Smooth muscle cell (in vitro differentiated cells): Measurements from ENCODE around the gene ELMO3. TPM values are rescaled to one million over a fixed set of nuclear protein-coding genes. Genes with fewer than 3 reads are reported as not detected.

Experiments used
- DNase-seq: peaks from one replicate; lab custom pipeline; 2025; ENCODE audit not compliant: unreplicated experiment; lab: John Stamatoyannopoulos, UW
- H2AFZ ChIP-seq: fragments of 200-600 bp; sonication (generic); 2 replicates; pipeline ENCODE4 v1.6.0; 2016; ENCODE audit warnings: antibody characterized with exemption, low read depth, mild to moderate bottlenecking
- H3F3A ChIP-seq: fragments of 200-600 bp; sonication (generic); 2 replicates; pipeline ENCODE4 v1.6.0; 2017; ENCODE audit warnings: antibody characterized with exemption, low read depth
- H3K27ac ChIP-seq: fragments of 200-600 bp; sonication (generic); 2 replicates; pipeline ENCODE4 v1.5.1; 2016; ENCODE audit warnings: low read depth, mild to moderate bottlenecking
- H3K27me3 ChIP-seq: fragments of 200-600 bp; sonication (generic); 2 replicates; pipeline ENCODE4 v1.6.1; 2016; ENCODE audit warnings: low read depth, mild to moderate bottlenecking
- H3K36me3 ChIP-seq: fragments of 200-600 bp; sonication (generic); 2 replicates; pipeline ENCODE4 v1.5.1; 2016; ENCODE audit warnings: low read depth
- H3K4me1 ChIP-seq: fragments of 200-600 bp; sonication (generic); 2 replicates; pipeline ENCODE4 v1.5.1; 2016; ENCODE audit warnings: low read depth
- H3K4me2 ChIP-seq: fragments of 200-600 bp; sonication (generic); 2 replicates; pipeline ENCODE4 v1.6.0; 2016; ENCODE audit warnings: mild to moderate bottlenecking
- H3K4me3 ChIP-seq: fragments of 200-600 bp; sonication (generic); 2 replicates; pipeline ENCODE4 v1.5.1; 2016; ENCODE audit warnings: mild to moderate bottlenecking
- H3K79me2 ChIP-seq: fragments of 200-600 bp; sonication (generic); 2 replicates; pipeline ENCODE4 v1.6.0; 2016; ENCODE audit warnings: low read depth, mild to moderate bottlenecking
- H3K9ac ChIP-seq: fragments of 200-600 bp; sonication (generic); 2 replicates; pipeline ENCODE4 v1.6.0; 2016; ENCODE audit warnings: low read depth
- H3K9me3 ChIP-seq: fragments of 200-600 bp; sonication (generic); replicated peaks from 2 replicates; pipeline ENCODE4 v1.5.1; 2016; ENCODE audit warnings: low read depth
- H4K20me1 ChIP-seq: fragments of 200-600 bp; sonication (generic); 2 replicates; pipeline ENCODE4 v1.6.0; 2016; ENCODE audit warnings: low read depth
- WGBS: methylation state at CpG from one replicate; pipeline ENCODE4 v1.1.7; 2016; ENCODE audit warnings: low lambda C conversion rate; 5-methylcytosine and 5-hydroxymethylcytosine counted together
- polyA plus RNA-seq: library from polyadenylated mRNA; unstranded; fragments of >200 nt; fragmentation: Nextera tagmentation; extraction: Ambion mirVana; gene quantifications from 2 replicates; pipeline ENCODE4 v1.2.1, GENCODE V29; 2016
- total RNA-seq: library from RNA; depleted of rRNA; stranded (reverse); fragments of >200 nt; gene quantifications from 2 replicates; pipeline ENCODE4 v1.2.3, GENCODE V29; 2014
- TF ChIP-seq, protein P1 (sequence below): fragments of 200-600 bp; sonication (generic); IDR thresholded peaks from 2 replicates; pipeline ENCODE4 v1.5.1; 2017; ENCODE audit warnings: borderline replicate concordance, mild to moderate bottlenecking, antibody characterized with exemption; ENCODE audit not compliant: insufficient read depth, poor library complexity, severe bottlenecking

The ELMO3 gene
- total and polyA plus RNA-seq, 2 experiments from 2014 or later, result 2.2 to 6.7 TPM

DNA sequence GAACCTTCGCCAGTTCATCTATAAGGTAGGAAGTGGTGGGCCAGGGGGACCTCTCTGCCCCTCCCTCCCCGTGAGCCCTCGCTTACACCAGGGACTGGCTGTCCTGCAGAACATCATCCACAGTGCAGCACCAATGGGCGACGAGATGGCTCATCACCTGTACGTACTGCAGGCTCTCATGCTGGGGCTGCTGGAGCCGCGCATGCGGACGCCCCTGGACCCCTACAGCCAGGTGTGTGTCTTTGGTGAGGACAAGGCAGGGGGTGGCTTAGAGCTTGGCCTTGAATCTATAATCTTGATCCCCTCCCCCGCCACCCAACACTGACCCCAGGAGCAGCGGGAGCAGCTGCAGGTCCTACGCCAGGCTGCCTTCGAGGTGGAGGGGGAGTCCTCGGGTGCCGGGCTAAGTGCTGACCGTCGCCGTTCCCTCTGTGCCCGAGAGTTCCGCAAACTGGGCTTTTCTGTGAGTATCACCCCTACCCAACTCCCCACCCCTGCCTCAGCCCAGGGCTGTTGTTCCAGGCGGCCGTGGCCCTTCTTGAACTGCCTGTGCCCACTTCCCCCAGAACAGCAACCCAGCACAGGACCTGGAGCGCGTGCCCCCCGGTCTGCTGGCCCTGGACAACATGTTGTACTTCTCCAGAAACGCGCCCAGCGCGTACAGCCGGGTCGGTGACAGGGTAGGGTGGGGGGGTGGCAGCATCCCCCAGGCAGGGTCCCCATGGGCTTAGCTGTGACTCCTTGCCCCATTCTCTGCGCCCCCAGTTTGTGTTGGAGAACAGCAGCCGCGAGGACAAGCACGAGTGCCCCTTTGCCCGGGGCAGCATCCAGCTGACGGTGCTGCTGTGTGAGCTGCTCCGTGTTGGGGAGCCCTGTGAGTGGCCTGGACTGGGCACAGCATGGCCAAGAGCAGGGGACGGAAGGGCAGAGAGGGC is 2.7 kb downstream of the ELMO3 start:
- Histone ChIP-seq H3K4me1 (no peaks in the 10 kb centered on the region), H3K36me3 (no peaks in the 10 kb centered on the region), H4K20me1 (peaks cover 21% of the 10 kb centered on the region), H3K4me2 (no peak overlapping the region), H3K27me3 (no peaks in the 10 kb centered on the region), H3K79me2 (no peaks in the 10 kb centered on the region), H2AFZ (no peak overlapping the region), H3K4me3 (no peak overlapping the region), H3K9ac (no peak overlapping the region), H3K27ac (no peak overlapping the region), H3K9me3 (no peaks in the 10 kb centered on the region), H3F3A (peaks cover 6% of the 10 kb centered on the region)
- no peak for DNase-seq
- 97% methylated on average over 36 of the region's 40 CpGs for WGBS
- TF ChIP-seq, protein P1, sequence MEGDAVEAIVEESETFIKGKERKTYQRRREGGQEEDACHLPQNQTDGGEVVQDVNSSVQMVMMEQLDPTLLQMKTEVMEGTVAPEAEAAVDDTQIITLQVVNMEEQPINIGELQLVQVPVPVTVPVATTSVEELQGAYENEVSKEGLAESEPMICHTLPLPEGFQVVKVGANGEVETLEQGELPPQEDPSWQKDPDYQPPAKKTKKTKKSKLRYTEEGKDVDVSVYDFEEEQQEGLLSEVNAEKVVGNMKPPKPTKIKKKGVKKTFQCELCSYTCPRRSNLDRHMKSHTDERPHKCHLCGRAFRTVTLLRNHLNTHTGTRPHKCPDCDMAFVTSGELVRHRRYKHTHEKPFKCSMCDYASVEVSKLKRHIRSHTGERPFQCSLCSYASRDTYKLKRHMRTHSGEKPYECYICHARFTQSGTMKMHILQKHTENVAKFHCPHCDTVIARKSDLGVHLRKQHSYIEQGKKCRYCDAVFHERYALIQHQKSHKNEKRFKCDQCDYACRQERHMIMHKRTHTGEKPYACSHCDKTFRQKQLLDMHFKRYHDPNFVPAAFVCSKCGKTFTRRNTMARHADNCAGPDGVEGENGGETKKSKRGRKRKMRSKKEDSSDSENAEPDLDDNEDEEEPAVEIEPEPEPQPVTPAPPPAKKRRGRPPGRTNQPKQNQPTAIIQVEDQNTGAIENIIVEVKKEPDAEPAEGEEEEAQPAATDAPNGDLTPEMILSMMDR, result no peak

- Histone ChIP-seq H3K9ac (no peak overlapping the region), H3K79me2 (no peaks in the 10 kb centered on the region), H3K27me3 (no peaks in the 10 kb centered on the region), H3K36me3 (no peaks in the 10 kb centered on the region), H3K4me2 (no peak overlapping the region), H3K4me3 (no peak overlapping the region), H3F3A (no peaks in the 10 kb centered on the region), H3K9me3 (no peaks in the 10 kb centered on the region), H4K20me1 (peaks cover 14% of the 10 kb centered on the region), H3K27ac (no peak overlapping the region), H2AFZ (no peak overlapping the region), H3K4me1 (no peaks in the 10 kb centered on the region)
- TF ChIP-seq, protein P1, result no peak
- DNase-seq, result no peak
- over 99% methylated on average over 12 of the region's 12 CpGs for WGBS
Observed at GRCh38 chr16:67202426-67202825, 3.5 kb downstream of the ELMO3 start.

DNA sequence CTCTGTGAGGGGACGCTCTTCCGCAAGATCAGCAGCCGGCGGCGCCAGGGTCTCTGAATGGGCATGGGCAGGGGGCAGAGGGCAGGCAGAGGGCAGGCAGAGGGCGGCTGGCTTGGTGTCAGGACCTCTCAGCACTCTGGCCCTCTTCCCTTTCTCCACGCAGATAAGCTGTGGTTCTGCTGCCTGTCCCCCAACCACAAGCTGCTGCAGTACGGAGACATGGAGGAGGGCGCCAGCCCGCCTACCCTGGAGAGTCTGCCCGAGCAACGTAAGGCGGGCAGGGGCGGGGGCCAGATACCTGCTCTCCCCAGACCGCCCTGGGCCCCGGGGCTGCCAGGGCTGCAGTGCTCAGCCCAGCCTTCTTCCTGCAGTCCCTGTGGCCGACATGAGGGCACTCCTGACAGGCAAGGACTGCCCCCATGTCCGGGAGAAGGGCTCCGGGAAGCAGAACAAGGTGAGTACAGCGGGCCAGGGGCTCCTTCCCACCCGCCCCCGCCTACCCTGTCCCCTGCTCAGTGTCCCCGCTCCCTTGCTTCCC is 4.1 kb downstream of the ELMO3 start:
- WGBS, result 97% methylated on average over 17 of the region's 23 CpGs
- H3K4me1 ChIP-seq, result no peaks in the 10 kb centered on the region
- H3K27ac ChIP-seq, result no peak overlapping the region
- H3K9ac ChIP-seq, result no peak overlapping the region
- no peak overlapping the region for H3K4me2 ChIP-seq
- H3K79me2 ChIP-seq, result no peaks in the 10 kb centered on the region
- TF ChIP-seq, protein P1, result no peak
- no peaks in the 10 kb centered on the region for H3K27me3 ChIP-seq
- no peak for DNase-seq
- H3F3A ChIP-seq, result no peaks in the 10 kb centered on the region
- H2AFZ ChIP-seq, result no peak overlapping the region
- no peak overlapping the region for H3K4me3 ChIP-seq
- peaks cover 8% of the 10 kb centered on the region for H4K20me1 ChIP-seq
- H3K9me3 ChIP-seq, result no peaks in the 10 kb centered on the region
- no peaks in the 10 kb centered on the region for H3K36me3 ChIP-seq

GRCh38 chr16:67204076-67204475 is 5.1 kb downstream of the ELMO3 start:
- no peak for DNase-seq
- TF ChIP-seq, protein P1, result no peak
- H4K20me1 ChIP-seq, result no peaks in the 10 kb centered on the region
- H3K27me3 ChIP-seq, result no peaks in the 10 kb centered on the region
- no peaks in the 10 kb centered on the region for H3K4me1 ChIP-seq
- no peaks in the 10 kb centered on the region for H3K9me3 ChIP-seq
- H3K79me2 ChIP-seq, result no peaks in the 10 kb centered on the region
- WGBS, result 91% methylated on average over 4 of the region's 4 CpGs
- no peak overlapping the region for H3K4me2 ChIP-seq
- no peaks in the 10 kb centered on the region for H3F3A ChIP-seq
- no peaks in the 10 kb centered on the region for H3K36me3 ChIP-seq
- H3K4me3 ChIP-seq, result no peak overlapping the region
- H3K9ac ChIP-seq, result no peak overlapping the region
- H2AFZ ChIP-seq, result no peak overlapping the region
- H3K27ac ChIP-seq, result no peak overlapping the region
